HG03520 (cell line): ENCODE measurements around the gene CLRN1.

ENCODE experiments used
- ATAC-seq: cut with Tn5 transposase; IDR thresholded peaks from one replicate; pipeline ENCODE4 v1.9.1; 2021; ENCODE audit warnings: mild to moderate bottlenecking, moderate library complexity; ENCODE audit not compliant: unreplicated experiment

The CLRN1 gene

GRCh38 chr3:150925751-150926201, 46.8 kb downstream of the CLRN1 start:
- peak; percentile 90 for ATAC-seq

- ATAC-seq, result no peak
Observed at GRCh38 chr3:150922611-150923010, 49.9 kb downstream of the CLRN1 start.

- no peak for ATAC-seq
Observed at GRCh38 chr3:150921209-150921608, 51.3 kb downstream of the CLRN1 start.

- no peak for ATAC-seq
Observed at GRCh38 chr3:150920236-150920635, 52.3 kb downstream of the CLRN1 start.

- ATAC-seq, result no peak
Observed at GRCh38 chr3:150917951-150918350, 54.6 kb downstream of the CLRN1 start.

GRCh38 chr3:150913133-150913922, 59.2 kb downstream of the CLRN1 start:
- ATAC-seq, result no peak

GRCh38 chr3:150912501-150912900, 60.0 kb downstream of the CLRN1 start:
- ATAC-seq, result peak; percentile 77

- ATAC-seq, result no peak
Observed at GRCh38 chr3:150911771-150912170, 60.8 kb downstream of the CLRN1 start.

GRCh38 chr3:150906461-150906860, 66.1 kb downstream of the CLRN1 start:
- no peak for ATAC-seq

GRCh38 chr3:150905746-150906145, 66.8 kb downstream of the CLRN1 start:
- no peak for ATAC-seq

- ATAC-seq, result no peak
Observed at GRCh38 chr3:150905339-150905738, 67.2 kb downstream of the CLRN1 start, which contains the start of gene MINDY4B. Gene MINDY4B, minus strand, starts transcription at chr3:150905439. Its CDS starts 0 bp downstream, at chr3:150905439.

- ATAC-seq, result no peak
Observed at GRCh38 chr3:150902988-150903387, 69.5 kb downstream of the CLRN1 start.

GRCh38 chr3:150901793-150902192, 70.7 kb downstream of the CLRN1 start:
- no peak for ATAC-seq

GRCh38 chr3:150899141-150899540, 73.4 kb downstream of the CLRN1 start:
- no peak for ATAC-seq

GRCh38 chr3:150898046-150898754, 74.3 kb downstream of the CLRN1 start:
- no peak for ATAC-seq

GRCh38 chr3:150897592-150897991, 74.9 kb downstream of the CLRN1 start:
- no peak for ATAC-seq

- no peak for ATAC-seq
Observed at GRCh38 chr3:150890831-150891230, 81.7 kb downstream of the CLRN1 start.

- ATAC-seq, result no peak
Observed at GRCh38 chr3:150890295-150890694, 82.2 kb downstream of the CLRN1 start.

GRCh38 chr3:150889106-150889505, 83.4 kb downstream of the CLRN1 start:
- no peak for ATAC-seq

- ATAC-seq, result no peak
Observed at GRCh38 chr3:150887031-150887430, 85.5 kb downstream of the CLRN1 start.

GRCh38 chr3:150885535-150885934, 87.0 kb downstream of the CLRN1 start:
- ATAC-seq, result no peak

GRCh38 chr3:150878996-150879575, 93.4 kb downstream of the CLRN1 start:
- ATAC-seq, result no peak
